DOHH2 (cell line): ENCODE data around the gene MLXIP.
"Not testable (repeated sequence)": the region's sequence is repeated elsewhere in the genome, so short reads cannot be mapped to it uniquely, and the experiment has no call there.

Experiments
- H3F3A ChIP-seq: fragments of 200-600 bp; sonication (generic), shearing (Covaris generic); 2 replicates; pipeline ENCODE4 v1.6.0; 2016; ENCODE audit warnings: antibody characterized with exemption, mild to moderate bottlenecking; ENCODE audit not compliant: control insufficient read depth, insufficient read depth
- H3K27ac ChIP-seq: fragments of 200-600 bp; sonication (generic); 2 replicates; pipeline ENCODE4 v1.5.1; 2014; ENCODE audit warnings: low read depth, mild to moderate bottlenecking, low read length, moderate library complexity
- H3K27me3 ChIP-seq: fragments of 200-600 bp; sonication (generic); 2 replicates; pipeline ENCODE4 v1.6.1; 2014; ENCODE audit warnings: mild to moderate bottlenecking, low read length, mixed read lengths; ENCODE audit not compliant: control insufficient read depth
- H3K36me3 ChIP-seq: fragments of 200-600 bp; sonication (generic); 2 replicates; pipeline ENCODE4 v1.6.1; 2014; ENCODE audit warnings: mild to moderate bottlenecking, low read length, moderate library complexity, mixed read lengths; ENCODE audit not compliant: control insufficient read depth
- H3K4me1 ChIP-seq: fragments of 200-600 bp; sonication (generic); 2 replicates; pipeline ENCODE4 v1.6.1; 2014; ENCODE audit warnings: mild to moderate bottlenecking, low read length, mixed read lengths; ENCODE audit not compliant: control insufficient read depth
- H3K4me2 ChIP-seq: fragments of 200-600 bp; sonication (generic); 2 replicates; pipeline ENCODE4 v1.6.0; 2014; ENCODE audit warnings: mild to moderate bottlenecking, low read length, moderate library complexity
- H3K4me3 ChIP-seq: fragments of 200-600 bp; sonication (generic); 2 replicates; pipeline ENCODE4 v1.5.1; 2014; ENCODE audit warnings: mild to moderate bottlenecking, low read length, mixed read lengths
- H3K79me2 ChIP-seq: fragments of 200-600 bp; sonication (generic); 2 replicates; pipeline ENCODE4 v1.6.1; 2014; ENCODE audit warnings: mild to moderate bottlenecking, low read length, mixed read lengths; ENCODE audit not compliant: control insufficient read depth
- H3K9me2 ChIP-seq: fragments of 200-600 bp; sonication (generic); replicated peaks from 2 replicates; pipeline ENCODE4 v1.6.1; 2014; ENCODE audit warnings: mild to moderate bottlenecking, low read length, mixed read lengths; ENCODE audit not compliant: control insufficient read depth
- H3K9me3 ChIP-seq: fragments of 200-600 bp; sonication (generic); 2 replicates; pipeline ENCODE4 v1.6.1; 2014; ENCODE audit warnings: antibody characterized with exemption, low read length, mixed read lengths; ENCODE audit not compliant: control insufficient read depth, insufficient read depth
- H4K20me1 ChIP-seq: fragments of 200-600 bp; sonication (generic); 2 replicates; pipeline ENCODE4 v1.6.0; 2014; ENCODE audit warnings: low read depth, mild to moderate bottlenecking, antibody characterized with exemption, low read length, moderate library complexity; ENCODE audit not compliant: control insufficient read depth, insufficient read depth
- CTCF ChIP-seq: fragments of 200-600 bp; sonication (generic); IDR thresholded peaks from one replicate; pipeline ENCODE4 v1.5.1; 2014; ENCODE audit warnings: antibody characterized with exemption, mild to moderate bottlenecking, low read depth, low read length; ENCODE audit not compliant: poor library complexity, severe bottlenecking
- EZH2phosphoT487 ChIP-seq: fragments of 200-600 bp; sonication (generic); IDR thresholded peaks from 2 replicates; pipeline ENCODE4 v1.6.1; 2017; ENCODE audit warnings: borderline replicate concordance, mild to moderate bottlenecking, antibody characterized with exemption, low read length, moderate library complexity, mixed read lengths

Gene MLXIP

DNA sequence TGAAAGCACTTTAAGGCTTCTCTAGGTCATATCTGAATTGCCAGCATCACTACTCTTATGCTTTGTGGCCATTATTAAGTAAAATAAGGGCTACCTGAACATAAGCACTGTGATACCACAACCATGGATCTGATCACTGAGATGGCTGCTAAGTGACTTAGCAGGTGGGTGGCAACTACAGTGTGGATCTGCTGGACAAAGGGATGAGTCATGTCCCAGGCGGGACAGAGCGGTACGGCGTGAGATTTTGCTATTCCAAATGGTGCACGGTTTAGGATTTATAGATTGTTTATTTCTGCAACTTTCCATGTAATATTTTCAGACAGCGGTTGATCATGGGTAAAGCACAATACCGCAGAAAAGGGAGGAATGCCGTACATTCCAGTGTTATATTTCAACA lies 39.4 kb downstream of the MLXIP start:
- Histone ChIP-seq H3F3A (no peaks in the 10 kb centered on the region; the same call in 1 of the 2 replicates), H3K79me2 (peaks cover 27% of the 10 kb centered on the region), H3K27me3 (no peaks in the 10 kb centered on the region), H3K4me2 (no peak overlapping the region), H3K9me2 (no peaks in the 10 kb centered on the region), H3K27ac (no peak overlapping the region), H4K20me1 (peaks cover 5% of the 10 kb centered on the region; the same call in 1 of the 2 replicates), H3K4me1 (peaks cover 2% of the 10 kb centered on the region), H3K36me3 (no peaks in the 10 kb centered on the region), H3K9me3 (no peaks in the 10 kb centered on the region), H3K4me3 (no peak overlapping the region)
- TF ChIP-seq CTCF: no peak

DNA sequence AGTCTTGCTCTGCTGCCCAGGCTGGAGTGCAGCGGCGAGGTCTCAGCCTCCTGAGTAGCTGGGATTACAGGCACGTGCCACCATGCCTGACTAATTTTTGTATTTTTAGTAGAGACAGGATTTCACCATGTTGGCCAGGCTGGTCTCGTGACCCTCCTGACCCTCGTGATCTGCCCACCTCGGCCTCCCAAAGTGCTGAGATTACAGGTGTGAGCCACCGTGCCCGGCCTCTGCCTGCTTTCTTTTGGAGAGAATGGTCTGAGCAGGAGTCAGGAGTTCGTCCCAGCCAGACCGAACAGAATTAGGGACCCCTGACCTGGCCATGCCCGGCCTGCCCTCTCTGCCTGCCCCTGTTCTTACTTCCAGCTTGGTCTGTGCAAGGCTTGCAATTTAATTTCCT lies 42.8 kb downstream of the MLXIP start:
- H3K9me3 ChIP-seq, H3K4me1 ChIP-seq, H3K36me3 ChIP-seq, H3K4me2 ChIP-seq, H3K27me3 ChIP-seq, H3K4me3 ChIP-seq, H3K27ac ChIP-seq, H3F3A ChIP-seq, H3K9me2 ChIP-seq, H4K20me1 ChIP-seq: not testable (repeated sequence)
- peaks cover 52% of the 10 kb centered on the region for H3K79me2 ChIP-seq

DNA sequence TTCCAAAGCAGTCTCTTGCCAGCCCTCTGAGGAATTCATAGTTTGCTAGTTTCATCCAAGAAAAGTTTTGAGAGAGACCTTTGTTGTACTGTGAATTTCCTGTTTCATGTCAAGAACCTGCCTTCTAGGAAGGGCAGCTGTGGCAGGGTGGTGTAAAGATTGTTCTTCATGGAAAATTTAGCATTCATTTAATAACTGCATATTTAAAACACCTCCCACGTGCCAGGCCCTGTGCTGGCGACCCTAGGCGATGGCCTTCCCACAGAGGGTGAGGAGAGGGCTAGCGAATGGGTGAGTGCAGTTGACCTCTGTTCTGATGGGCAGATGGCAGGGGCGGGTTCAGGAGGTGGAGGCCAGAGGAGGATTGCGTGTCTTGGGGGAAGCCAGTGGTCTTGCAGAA lies 43.2 kb downstream of the MLXIP start:
- Histone ChIP-seq H3K4me2 (no peak overlapping the region), H4K20me1 (peaks cover 5% of the 10 kb centered on the region; the same call in 1 of the 2 replicates), H3K27ac (no peak overlapping the region)

More for the DNA sequence above, 43.2 kb downstream of the MLXIP start:
- H3K36me3 ChIP-seq: 0 out of 2 replicates have a peak, but pooled peaks cover 2% of the 10 kb centered on the region
- H3K79me2 ChIP-seq: peaks cover 56% of the 10 kb centered on the region
- H3K4me1 ChIP-seq: peaks cover 12% of the 10 kb centered on the region
- TF ChIP-seq CTCF (no peak), EZH2phosphoT487 (no peak)
- no peaks in the 10 kb centered on the region; the same call in 1 of the 2 replicates for H3F3A ChIP-seq
- no peaks in the 10 kb centered on the region for H3K9me2 ChIP-seq
- no peak overlapping the region for H3K4me3 ChIP-seq
- H3K9me3 ChIP-seq: no peaks in the 10 kb centered on the region
- no peaks in the 10 kb centered on the region for H3K27me3 ChIP-seq
